ENCODE measurements around the gene SRSF7.

Gene SRSF7

GRCh38 chr2:38747007-38747424 lies 4.1 kb downstream of the SRSF7 start:
- TF ChIP-seq, protein P1, sequence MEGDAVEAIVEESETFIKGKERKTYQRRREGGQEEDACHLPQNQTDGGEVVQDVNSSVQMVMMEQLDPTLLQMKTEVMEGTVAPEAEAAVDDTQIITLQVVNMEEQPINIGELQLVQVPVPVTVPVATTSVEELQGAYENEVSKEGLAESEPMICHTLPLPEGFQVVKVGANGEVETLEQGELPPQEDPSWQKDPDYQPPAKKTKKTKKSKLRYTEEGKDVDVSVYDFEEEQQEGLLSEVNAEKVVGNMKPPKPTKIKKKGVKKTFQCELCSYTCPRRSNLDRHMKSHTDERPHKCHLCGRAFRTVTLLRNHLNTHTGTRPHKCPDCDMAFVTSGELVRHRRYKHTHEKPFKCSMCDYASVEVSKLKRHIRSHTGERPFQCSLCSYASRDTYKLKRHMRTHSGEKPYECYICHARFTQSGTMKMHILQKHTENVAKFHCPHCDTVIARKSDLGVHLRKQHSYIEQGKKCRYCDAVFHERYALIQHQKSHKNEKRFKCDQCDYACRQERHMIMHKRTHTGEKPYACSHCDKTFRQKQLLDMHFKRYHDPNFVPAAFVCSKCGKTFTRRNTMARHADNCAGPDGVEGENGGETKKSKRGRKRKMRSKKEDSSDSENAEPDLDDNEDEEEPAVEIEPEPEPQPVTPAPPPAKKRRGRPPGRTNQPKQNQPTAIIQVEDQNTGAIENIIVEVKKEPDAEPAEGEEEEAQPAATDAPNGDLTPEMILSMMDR (IDR thresholded peaks at IDR 0.05; ENCODE audit: low read depth, low read length) = no peak
- H3K4me3 ChIP-seq (ENCODE audit: low read depth, low read length) = no peak overlapping the region

DNA sequence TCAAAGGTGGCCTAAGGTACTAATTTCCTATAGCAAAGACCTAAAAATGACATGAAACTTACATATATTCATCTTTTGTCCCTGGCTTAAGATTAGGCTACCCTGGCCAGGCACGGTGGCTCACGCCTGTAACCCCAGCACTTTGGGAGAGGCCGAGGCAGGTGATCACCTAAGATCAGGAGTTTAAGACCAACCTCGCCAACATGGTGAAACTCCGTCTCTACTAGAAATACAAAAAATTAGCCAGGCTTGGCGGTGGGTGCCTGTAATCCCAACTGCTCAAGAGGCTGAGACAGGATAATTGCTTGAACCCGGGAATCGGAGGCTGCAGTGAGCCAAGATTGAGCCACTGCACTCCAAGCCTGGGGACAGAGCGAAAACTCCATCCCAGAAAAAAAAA lies 5.9 kb downstream of the SRSF7 start:
- no peak overlapping the region for H3K4me3 ChIP-seq (ENCODE audit: low read depth, low read length)
- TF ChIP-seq, protein P1 (IDR thresholded peaks at IDR 0.05; ENCODE audit: low read depth, low read length) = no peak

- H3K4me3 ChIP-seq (ENCODE audit: low read depth, low read length) = no peak overlapping the region
- TF ChIP-seq, protein P1 (IDR thresholded peaks at IDR 0.05; ENCODE audit: low read depth, low read length) = no peak
These were observed 6.8 kb downstream of the SRSF7 start for GRCh38 chr2:38744399-38744780.

DNA sequence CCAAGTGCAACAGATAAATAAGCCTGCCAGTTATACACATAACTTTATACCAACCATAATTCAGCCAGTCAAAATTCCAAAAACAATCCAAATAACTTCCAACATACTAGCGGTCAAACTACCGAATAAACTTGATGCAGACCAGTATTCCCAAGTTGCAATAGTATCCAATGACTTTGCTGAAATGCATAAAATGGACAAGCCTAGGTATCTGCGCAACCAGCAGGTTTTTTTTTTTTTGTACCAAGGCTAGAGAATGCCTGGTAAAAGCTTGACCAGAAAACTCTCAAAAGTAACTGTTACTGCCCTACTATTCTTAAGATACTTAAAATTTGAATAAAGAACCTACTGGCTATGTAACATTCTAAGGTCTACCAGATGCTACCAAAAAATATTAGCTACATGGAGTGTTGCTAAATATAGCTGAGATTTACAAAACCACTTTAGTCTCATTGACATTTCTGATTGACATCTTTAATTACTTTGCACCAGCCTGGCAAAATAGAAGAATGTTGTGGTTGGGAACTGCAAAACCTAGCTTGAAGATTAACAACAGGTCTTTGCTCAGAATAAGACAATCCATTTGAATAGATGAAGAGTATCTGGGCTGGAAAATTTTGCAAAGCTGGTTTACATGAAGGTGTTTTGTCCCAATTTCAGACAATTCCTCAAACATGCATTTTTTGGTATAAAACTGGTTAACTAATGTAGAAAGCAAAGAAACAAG lies 7.3 kb downstream of the SRSF7 start:
- no peak overlapping the region for H3K4me3 ChIP-seq (ENCODE audit: low read depth, low read length)
- TF ChIP-seq, protein P1 (IDR thresholded peaks at IDR 0.05; ENCODE audit: low read depth, low read length) = no peak

- TF ChIP-seq, protein P1 (IDR thresholded peaks at IDR 0.05; ENCODE audit: low read depth, low read length) = no peak
- no peak overlapping the region for H3K4me3 ChIP-seq (ENCODE audit: low read depth, low read length)
These were observed 8.2 kb downstream of the SRSF7 start for GRCh38 chr2:38742797-38743559.

DNA sequence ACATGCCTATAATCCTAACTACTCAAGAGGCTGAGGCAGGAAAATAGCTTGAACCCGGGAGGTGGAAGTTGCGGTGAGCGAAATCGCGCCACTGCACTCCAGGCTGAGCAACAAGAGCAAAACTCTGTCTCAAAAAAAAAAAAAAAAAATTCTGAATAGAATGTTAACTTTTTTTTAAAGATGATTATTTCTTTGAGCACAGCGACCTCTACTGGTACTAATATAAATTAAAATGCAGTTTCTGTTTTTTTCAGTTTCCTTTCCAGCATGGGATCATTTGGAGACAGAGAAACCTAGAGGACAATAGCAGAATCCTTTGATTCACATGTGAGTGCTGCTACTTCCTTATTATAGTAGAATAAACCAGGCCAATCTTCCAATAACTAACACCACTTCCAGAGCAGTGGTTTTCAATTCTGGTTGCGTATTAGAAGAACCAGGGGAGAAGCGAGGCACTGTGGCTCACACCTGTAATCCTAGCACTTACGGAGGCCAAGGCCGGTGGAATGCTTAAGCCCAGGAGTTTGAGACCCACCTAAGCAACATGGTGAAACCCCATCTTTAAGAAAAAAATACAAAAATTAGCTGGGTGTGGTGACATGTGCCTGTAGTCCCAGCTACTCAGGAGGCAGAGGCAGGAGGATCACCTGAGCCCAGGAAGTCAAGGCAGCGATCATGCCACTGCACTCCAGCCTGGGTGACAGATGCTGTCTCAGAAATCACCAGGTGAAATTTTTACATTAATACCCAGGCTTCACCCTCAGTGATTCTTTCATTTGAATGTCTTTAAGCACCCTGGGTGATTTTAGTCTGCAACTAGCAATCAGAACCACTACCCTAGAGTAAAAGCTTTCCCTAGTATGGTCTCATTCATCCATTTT lies 10.1 kb downstream of the SRSF7 start:
- H3K4me3 ChIP-seq (ENCODE audit: low read depth, low read length) = no peak overlapping the region
- TF ChIP-seq, protein P1 (IDR thresholded peaks at IDR 0.05; ENCODE audit: low read depth, low read length) = no peak
